GM19025 (cell line): ENCODE results near the gene UBE2E1.
"Not testable (repeated sequence)": the region's sequence is repeated elsewhere in the genome, so short reads cannot be mapped to it uniquely, and the experiment has no call there.

Experiments used
- ATAC-seq: cut with Tn5 transposase; IDR thresholded peaks from one replicate; pipeline ENCODE4 v1.9.1; 2021; ENCODE audit warnings: mild to moderate bottlenecking, low read depth, moderate library complexity; ENCODE audit not compliant: unreplicated experiment

Gene UBE2E1

DNA sequence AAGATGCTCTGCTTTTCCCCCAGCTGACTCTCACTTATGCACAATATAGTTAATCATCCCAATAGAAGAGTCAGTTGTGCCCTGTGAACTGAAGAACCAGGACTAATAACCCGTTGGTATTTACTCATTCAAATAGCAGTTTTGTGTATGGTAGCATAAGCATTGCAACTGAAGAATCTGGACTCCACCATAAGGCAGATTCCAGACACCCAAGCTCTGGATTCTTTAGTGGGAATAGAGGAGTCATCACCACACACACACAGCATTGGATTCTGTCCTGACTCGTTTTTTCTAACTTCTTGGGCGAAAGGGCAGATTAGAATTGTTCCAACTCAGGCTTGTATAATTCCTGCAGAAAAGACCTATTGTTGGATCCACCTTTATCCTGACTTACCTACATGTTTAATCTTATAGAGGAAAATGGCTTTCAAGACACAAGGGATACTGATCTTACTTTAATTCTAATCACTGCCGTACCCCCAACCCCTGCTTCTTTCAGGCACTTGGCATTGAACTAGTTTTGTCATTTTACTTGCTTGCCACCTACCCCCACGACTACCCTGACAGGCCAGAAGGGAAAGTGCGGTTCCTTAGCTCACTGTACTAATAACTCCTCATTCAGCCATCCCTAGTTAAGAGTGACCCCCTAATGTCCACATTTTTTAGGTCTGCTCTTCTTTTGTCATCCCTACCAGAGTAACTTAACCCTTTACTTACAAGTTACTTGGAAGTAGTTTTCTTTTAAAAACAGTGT is 68.8 kb downstream of the UBE2E1 start:
- ATAC-seq: no peak

DNA sequence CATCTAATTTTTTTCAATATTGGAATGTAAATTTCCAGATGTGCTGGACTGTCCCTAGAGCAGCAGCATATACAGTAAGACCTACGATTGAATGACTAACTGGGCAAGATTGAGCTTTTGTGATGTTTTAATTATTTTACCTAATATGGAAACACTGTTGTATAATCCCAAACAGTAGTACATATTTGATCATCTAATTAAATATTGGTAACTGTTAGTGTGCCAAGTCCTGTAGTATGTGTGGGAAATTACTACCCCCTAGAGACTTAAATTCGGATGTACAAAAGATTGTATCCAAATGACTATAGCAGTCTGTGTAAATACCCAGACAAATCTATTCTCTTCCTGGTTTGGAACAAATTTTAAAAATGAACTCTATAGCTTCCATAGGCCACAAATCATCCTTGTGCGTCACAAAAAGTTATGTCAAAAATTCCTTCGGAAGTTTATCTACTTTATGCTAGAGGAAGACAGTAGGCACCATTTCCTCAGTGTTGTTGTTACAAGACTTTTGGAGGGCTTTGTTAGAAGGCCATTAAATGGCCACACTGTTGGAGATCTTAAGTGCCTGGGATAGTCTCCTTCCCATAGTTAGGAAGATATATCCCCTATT is 69.5 kb downstream of the UBE2E1 start:
- no peak for ATAC-seq

DNA sequence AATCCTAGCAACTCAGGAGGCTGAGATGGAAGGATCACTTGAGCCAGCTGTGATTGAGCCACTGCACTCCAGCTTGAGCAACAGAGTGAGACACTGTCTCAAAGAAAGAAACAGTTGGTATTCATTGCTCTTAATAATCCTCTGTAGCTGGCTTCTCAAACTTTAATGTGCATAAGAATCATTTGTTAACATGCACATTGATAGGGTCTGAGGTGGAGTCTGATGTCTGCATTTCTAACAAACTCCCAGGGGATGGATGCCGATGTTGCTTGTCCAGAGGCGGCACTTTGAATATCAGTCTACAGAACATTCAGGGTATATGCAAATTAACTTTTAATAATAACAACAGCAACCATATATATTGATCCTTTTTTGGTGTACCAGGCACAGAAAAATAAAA is 71.2 kb downstream of the UBE2E1 start:
- ATAC-seq: no peak

DNA sequence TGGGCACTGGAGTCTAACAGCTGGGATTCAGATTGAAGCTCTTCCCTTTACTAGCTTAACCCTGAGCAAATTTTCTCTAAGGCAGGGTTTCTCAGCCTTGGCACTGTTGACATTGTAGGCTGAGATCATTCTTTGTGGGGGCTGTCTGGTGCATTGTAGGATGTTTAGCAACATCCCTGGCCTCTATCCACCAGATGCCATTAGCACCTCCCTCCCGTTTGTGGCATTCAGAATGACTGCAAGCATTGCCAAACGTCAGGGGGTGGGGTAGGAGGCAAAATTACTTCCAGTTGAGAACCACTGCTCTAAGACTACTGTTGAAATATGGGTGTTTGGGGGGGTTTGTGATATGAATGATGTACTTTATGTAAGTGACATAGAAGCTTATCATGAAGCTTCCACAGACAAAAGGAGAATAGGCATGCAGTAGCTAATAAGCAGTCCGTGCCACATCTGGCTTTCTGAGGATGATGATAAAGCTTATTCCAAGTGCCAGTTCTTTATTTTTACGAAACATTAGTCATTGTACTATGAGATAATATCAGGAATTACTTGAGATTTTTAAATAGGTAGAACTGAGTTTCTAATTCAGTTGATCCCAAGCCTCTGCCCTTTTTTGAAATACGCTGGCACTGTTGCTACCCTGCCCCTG is 71.7 kb downstream of the UBE2E1 start:
- ATAC-seq: no peak

DNA sequence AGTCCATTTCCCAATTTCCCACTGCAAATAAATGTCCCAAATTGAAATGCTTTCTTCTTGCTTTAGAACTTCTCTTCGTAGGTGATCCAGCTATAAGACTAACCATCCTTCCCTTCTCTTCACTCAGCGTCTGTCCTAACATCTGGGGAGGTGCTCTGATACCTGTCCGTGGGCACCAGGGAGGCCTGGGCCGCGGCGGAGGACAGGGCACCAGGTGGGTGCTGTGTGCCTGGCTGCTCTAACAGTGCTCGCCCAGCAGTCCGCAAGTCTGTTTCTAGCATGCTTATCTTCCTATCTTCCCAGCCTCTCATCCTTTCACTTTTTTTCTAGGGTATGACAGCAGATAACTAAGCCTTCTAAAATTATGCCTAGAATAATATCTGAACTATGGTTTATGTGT is 73.7 kb downstream of the UBE2E1 start:
- ATAC-seq: no peak

DNA sequence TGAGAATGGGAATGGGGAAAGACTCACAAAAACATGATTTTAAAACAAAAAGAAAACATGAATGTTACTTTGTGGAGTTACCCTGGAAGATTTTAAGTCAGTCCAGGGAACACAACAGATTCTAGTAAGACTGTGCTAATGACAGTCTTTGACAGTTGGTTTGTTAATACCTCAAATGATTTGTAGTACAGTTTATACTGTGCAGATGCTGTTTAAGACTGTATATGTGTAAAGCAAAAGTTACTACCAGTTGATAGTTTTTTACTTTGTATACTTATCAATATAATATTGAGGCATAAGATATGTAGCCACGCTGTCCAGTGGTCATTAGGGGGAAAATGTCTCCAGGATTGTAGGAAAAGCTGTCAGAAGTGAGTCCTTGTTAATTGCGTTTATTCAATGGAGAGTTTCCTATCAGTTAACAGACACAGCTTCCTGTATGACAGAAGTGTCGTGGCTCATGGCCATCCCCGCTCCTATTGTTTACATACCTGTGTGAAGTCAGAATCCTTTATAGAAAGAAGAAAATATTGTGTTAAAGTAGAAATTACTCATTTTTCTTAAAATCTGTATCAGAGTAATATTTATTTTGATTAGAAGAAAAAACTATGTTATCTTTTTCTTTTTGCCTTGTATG is 75.1 kb downstream of the UBE2E1 start:
- ATAC-seq: no peak

DNA sequence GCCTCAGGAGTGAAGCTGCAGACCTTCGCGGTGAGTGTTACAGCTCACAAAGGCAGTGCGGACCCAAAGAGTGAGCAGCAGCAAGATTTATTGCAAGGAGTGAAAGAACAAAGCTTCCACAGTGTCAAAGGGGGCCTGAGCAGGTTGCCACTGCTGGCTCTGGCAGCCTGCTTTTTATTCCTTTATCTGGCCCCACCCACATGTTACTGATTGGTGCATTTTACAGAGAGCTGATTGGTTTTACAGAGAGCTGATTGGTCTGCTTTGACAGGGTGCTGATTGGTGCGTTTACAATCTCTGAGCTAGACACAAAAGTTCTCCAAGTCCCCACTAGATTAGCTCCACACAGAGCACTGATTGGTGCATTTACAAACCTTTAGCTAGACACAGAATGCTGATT is 76.2 kb downstream of the UBE2E1 start:
- ATAC-seq: not testable (repeated sequence)

DNA sequence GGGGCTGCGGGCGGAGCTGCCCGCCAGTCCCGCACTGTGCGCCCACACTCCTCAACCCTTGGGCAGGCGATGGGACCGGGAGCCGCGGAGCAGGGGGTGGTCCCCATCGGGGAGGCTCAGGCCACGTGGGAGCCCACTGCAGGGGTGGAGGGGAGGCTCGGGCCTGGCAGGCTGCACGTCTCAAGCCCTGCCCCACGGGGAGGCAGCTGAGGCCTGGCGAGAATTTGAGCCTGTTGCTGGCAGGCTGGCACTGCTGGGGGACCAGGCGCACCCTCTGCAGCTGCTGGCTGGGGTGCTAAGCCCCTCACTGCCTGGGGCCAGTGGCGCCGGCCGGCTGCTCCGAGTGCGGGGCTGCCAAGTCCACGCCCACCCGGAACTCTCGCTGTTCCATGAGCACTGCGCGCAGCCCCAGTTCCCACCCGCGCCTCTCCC is 76.7 kb downstream of the UBE2E1 start:
- no peak for ATAC-seq

DNA sequence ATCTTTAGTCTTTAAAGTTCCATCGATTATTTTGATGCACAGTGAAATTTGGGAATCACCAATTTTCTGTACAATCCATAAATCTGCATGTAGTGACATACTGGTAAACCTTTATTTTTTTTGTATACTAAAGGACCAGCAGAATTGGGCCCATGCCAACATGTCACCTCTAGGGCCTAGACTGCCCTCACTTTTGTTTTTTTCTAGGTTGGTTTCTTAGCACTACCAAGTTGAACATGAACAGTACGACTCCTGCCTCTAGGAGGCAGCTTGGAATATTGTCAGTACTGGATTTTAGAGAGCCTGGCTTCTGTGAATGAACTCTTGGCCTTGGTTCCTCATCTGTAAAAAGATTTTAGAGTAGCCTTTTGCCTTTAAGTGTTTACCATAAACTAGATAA is 78.7 kb downstream of the UBE2E1 start:
- ATAC-seq: no peak

DNA sequence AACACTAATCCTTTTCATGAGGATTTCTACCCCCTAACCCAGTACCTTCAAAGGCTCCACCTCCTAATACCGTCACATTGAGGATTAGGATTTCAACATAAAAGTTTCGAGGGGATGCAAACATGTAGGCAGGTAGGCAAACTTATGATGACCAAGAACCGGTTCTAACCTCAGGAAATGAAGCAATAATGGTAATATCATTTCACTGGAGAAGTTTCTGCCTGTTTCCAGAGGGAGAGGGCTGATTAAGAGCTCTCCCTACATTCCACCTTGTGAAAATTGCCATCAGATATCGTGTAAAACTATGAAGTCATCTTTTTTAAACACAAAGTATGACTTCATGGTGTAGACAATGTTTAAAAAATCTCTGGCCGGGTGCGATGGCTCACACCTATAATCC is 79.5 kb downstream of the UBE2E1 start:
- no peak for ATAC-seq

DNA sequence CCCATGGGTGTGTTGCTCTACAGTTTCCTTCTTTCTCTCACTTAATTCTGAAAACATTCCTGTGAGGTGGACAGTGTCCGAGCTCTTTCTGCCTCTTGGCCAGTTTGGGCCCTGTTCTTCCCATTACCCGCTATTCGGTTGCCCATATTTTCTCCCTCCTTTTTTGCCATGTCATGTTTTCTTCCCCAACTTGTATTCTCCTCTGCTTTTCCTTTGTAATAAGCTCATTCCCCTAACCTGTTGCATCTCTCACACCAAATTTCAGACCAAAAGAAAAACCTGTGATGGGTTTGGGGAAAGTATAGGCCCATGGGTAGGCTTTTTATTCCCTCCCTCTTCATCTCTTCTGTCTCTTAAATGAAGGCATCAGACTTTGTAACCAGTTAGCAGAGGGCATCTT is 80.6 kb downstream of the UBE2E1 start:
- ATAC-seq: no peak

DNA sequence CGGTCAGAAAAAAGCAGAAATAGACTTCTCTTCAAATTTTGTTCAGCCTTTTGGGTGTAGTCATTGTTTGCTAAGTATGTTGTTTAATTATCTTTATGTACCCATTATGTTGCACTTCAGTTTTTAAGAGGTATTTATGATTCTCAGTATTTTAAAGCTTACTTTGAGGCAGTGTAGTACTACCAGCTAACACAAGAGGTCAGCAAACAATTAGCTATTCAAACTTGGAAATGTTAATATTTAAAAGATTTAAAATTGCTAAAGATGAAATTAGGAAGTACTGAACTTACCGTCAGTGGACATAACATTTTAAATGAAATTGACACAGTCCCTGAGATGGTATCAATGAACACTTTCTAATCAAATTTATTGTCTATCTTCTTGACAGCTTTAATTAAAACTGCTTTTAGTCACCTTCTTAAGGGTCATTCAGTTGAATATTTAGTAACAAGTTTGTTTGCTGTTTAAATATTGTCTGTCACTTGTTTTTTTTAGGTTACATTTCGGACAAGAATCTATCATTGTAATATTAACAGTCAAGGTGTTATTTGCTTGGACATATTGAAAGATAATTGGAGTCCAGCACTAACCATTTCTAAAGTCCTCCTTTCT is 83.0 kb downstream of the UBE2E1 start:
- ATAC-seq: no peak

DNA sequence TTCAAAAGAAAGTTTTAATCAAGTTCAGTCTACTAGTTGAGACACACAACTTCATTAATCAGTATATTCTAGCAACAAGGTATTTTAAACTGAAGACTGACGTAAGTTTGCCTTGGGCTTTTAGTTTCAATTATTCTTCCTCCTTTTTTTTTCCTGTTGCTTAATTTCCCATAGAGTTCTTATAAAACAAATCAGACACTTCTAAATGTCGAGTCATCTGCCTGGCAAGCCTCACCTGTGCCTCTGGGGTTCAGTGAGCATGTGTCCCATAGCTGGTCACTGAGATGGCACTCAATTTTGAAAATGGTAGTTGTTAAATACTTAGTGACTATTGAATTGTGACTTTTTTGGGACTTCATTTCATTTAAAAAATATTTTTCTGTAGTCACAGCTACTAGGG is 83.6 kb downstream of the UBE2E1 start:
- no peak for ATAC-seq

DNA sequence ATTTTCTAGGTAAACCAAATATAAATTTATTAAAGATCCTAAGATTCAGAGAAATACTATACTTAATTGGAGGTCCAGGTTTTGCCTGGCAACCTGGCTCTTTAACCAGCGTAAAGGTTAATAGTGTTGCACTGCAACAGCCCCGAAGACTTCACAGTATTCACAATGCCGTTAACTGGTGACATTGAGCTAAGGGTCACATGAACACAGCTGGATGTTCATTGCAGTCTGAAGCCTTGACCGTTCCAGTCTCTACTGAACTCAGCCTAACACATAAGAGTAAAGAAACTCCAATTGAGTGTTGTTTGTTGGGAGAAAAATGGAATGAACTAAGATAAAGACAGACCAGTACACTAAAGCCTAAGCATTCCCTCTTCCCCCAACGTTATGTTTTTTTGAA is 84.2 kb downstream of the UBE2E1 start:
- ATAC-seq: no peak

DNA sequence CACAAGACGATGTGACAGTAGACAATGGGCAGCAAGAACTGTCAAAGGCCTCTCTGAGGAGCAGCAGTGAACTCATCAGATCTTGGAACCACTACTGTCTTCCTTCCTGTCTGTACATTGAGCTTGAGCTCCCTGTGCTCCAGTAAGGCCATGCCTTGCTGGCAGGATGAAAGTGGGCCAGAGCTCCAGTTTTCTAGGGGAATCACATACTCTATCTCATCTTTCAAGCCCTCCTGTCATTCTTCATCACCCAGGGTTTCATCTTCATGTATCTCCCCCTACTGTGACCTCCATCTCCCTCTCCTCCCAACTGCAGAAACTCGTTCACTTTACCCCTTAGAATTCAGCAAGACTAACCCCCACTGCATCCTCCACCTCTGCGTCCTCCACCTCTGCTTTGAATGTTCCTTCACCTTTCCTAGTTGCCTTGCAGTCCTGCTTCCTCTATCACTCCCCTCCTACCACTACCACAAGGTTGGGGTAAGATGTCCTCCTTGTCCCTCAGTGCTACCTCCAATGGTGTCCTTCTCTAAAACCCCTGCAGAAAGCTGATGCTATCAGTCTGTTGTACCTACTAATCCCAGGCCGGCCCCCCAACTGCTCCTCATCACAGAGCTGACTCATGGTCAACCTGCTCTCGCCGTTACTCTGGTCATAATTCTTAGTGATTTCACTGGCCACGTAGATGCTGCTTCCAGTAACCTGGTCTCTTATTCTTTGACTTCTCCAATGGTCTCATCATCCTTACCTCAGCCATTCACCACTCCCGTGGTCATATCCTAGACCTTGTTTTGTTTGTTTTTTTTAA is 88.7 kb downstream of the UBE2E1 start:
- no peak for ATAC-seq

DNA sequence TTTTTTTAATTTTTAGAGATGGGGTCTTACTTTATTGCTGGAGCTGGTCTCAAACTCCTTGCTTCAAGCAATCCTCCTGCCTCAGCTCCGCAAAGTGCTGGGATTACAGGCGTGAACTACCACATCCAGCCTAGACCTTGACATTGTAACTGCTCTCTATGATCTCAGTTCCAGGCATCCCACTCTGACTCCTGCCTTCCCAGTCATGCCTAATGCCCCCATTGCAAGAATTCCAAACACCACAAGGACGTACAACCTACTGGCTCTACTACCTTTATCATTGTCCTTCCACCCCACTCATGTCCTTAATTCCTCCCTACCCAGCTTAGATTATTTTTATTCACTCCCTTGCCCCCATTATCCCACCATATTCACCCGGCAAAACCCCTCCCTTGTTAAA is 89.4 kb downstream of the UBE2E1 start:
- ATAC-seq: no peak

DNA sequence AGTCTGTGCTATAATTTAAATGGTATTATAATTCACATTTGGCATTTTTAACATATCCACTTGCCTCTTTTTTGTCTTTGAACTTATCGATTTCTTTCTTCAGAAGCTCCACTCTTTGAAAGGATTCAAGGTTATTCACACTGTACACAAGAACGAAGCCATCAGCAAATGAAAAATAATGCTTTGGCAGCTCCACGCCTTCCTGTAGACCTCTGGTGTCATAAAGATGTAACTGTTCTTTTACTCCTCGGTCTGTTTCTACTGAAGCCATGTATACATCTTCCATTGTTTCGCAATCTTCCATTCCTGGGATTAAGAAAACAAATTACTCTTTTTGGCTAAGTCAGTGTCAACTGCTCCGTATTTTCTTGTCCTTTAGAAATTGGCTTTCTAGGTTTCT is 95.0 kb downstream of the UBE2E1 start:
- no peak for ATAC-seq

DNA sequence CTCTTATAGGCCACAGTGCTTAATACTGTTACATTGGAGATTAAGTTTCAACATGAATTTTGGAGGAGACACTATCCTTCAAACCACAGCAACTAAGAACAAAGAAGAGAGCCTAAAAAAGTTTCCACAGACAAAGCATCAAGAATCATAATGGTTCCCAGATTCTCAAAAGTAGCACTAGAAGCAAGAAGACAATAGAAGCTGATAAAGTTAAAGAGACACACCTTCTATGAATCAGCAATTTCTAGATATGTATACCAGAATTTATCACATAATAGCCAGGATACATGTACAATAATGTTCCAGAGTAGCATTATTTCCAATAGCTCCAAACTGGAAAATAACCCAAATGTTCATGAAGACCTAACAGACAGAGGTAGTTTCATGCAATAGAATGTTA is 98.8 kb downstream of the UBE2E1 start:
- no peak for ATAC-seq

DNA sequence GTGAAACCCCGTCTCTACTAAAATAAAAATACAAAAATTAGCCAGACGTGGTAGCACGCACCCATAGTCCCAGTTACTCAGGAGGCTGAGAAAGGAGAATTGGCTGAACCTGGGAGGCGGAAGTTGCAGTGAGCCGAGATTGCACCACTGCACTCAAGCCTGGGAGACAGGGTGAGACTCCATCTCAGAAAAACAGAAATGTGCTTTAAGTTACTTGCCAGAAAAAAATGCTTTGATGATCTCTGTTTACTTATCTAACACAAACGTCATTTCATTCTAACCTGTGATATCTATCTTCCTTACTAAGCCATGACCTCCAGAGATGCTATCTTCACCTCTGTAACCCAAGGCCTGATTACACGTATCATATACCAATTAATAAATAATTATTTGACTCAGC is 103.6 kb downstream of the UBE2E1 start:
- no peak for ATAC-seq

DNA sequence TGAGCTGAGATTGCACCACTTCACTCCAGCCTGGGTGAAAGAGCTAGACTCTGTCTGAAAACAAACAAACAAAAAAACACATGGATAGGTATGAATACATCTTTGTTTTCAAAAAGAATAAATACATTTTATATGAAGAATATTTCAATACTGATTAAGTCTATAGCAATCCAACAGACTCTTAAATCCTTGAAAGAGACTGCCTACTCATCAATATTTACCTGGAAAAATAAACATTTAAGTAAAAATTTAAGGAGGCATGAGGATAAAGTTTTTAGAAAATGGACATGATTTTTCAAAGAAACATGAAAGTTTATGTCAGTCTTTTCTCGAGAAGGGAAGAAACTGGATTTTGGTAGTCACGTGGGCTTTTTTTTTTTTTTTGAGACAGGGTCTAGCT is 105.6 kb downstream of the UBE2E1 start:
- no peak for ATAC-seq
